Smooth muscle cell (in vitro differentiated cells): ENCODE results near the gene AK2. TPM values are rescaled to one million over a fixed set of nuclear protein-coding genes. Genes with fewer than 3 reads are reported as not detected.

Experiments
- DNase-seq: peaks from one replicate; lab custom pipeline; 2025; ENCODE audit not compliant: unreplicated experiment; lab: John Stamatoyannopoulos, UW
- H2AFZ ChIP-seq: fragments of 200-600 bp; sonication (generic); 2 replicates; pipeline ENCODE4 v1.6.0; 2016; ENCODE audit warnings: antibody characterized with exemption, low read depth, mild to moderate bottlenecking
- H3F3A ChIP-seq: fragments of 200-600 bp; sonication (generic); 2 replicates; pipeline ENCODE4 v1.6.0; 2017; ENCODE audit warnings: antibody characterized with exemption, low read depth
- H3K27ac ChIP-seq: fragments of 200-600 bp; sonication (generic); 2 replicates; pipeline ENCODE4 v1.5.1; 2016; ENCODE audit warnings: low read depth, mild to moderate bottlenecking
- H3K27me3 ChIP-seq: fragments of 200-600 bp; sonication (generic); 2 replicates; pipeline ENCODE4 v1.6.1; 2016; ENCODE audit warnings: low read depth, mild to moderate bottlenecking
- H3K36me3 ChIP-seq: fragments of 200-600 bp; sonication (generic); 2 replicates; pipeline ENCODE4 v1.5.1; 2016; ENCODE audit warnings: low read depth
- H3K4me1 ChIP-seq: fragments of 200-600 bp; sonication (generic); 2 replicates; pipeline ENCODE4 v1.5.1; 2016; ENCODE audit warnings: low read depth
- H3K4me2 ChIP-seq: fragments of 200-600 bp; sonication (generic); 2 replicates; pipeline ENCODE4 v1.6.0; 2016; ENCODE audit warnings: mild to moderate bottlenecking
- H3K4me3 ChIP-seq: fragments of 200-600 bp; sonication (generic); 2 replicates; pipeline ENCODE4 v1.5.1; 2016; ENCODE audit warnings: mild to moderate bottlenecking
- H3K79me2 ChIP-seq: fragments of 200-600 bp; sonication (generic); 2 replicates; pipeline ENCODE4 v1.6.0; 2016; ENCODE audit warnings: low read depth, mild to moderate bottlenecking
- H3K9ac ChIP-seq: fragments of 200-600 bp; sonication (generic); 2 replicates; pipeline ENCODE4 v1.6.0; 2016; ENCODE audit warnings: low read depth
- H3K9me3 ChIP-seq: fragments of 200-600 bp; sonication (generic); replicated peaks from 2 replicates; pipeline ENCODE4 v1.5.1; 2016; ENCODE audit warnings: low read depth
- H4K20me1 ChIP-seq: fragments of 200-600 bp; sonication (generic); 2 replicates; pipeline ENCODE4 v1.6.0; 2016; ENCODE audit warnings: low read depth
- CTCF ChIP-seq: fragments of 200-600 bp; sonication (generic); IDR thresholded peaks from 2 replicates; pipeline ENCODE4 v1.5.1; 2017; ENCODE audit warnings: borderline replicate concordance, mild to moderate bottlenecking, antibody characterized with exemption; ENCODE audit not compliant: insufficient read depth, poor library complexity, severe bottlenecking
- WGBS: methylation state at CpG from one replicate; pipeline ENCODE4 v1.1.7; 2016; ENCODE audit warnings: low lambda C conversion rate; 5-methylcytosine and 5-hydroxymethylcytosine counted together
- polyA plus RNA-seq: library from polyadenylated mRNA; unstranded; fragments of >200 nt; fragmentation: Nextera tagmentation; extraction: Ambion mirVana; gene quantifications from 2 replicates; pipeline ENCODE4 v1.2.1, GENCODE V29; 2016
- total RNA-seq: library from RNA; depleted of rRNA; stranded (reverse); fragments of >200 nt; gene quantifications from 2 replicates; pipeline ENCODE4 v1.2.3, GENCODE V29; 2014

Gene AK2
- total and polyA plus RNA-seq, 2 experiments from 2014 or later, result 89.8 to 121 TPM

GRCh38 chr1:33021567-33022431 lies 14.9 kb downstream of the AK2 start:
- Histone ChIP-seq H3K9me3 (no peaks in the 10 kb centered on the region), H3K9ac (no peak overlapping the region), H3K4me1 (no peaks in the 10 kb centered on the region), H3K27ac (no peak overlapping the region), H3K36me3 (peaks cover 32% of the 10 kb centered on the region), H4K20me1 (peaks cover 45% of the 10 kb centered on the region), H2AFZ (no peak overlapping the region), H3K79me2 (peaks cover 17% of the 10 kb centered on the region), H3K27me3 (no peaks in the 10 kb centered on the region), H3K4me2 (no peak overlapping the region), H3K4me3 (no peak overlapping the region), H3F3A (no peaks in the 10 kb centered on the region)
- no peak for DNase-seq
- 94% methylated on average over 4 of the region's 4 CpGs for WGBS
- no peak for TF ChIP-seq CTCF

- DNase-seq, result no peak
- WGBS, result 98% methylated on average over 3 of the region's 3 CpGs
- Histone ChIP-seq H3K9ac (no peak overlapping the region), H3K4me2 (no peak overlapping the region), H3K27me3 (no peaks in the 10 kb centered on the region), H4K20me1 (peaks cover 14% of the 10 kb centered on the region), H3K36me3 (peaks cover 25% of the 10 kb centered on the region), H3F3A (no peaks in the 10 kb centered on the region), H3K4me1 (no peaks in the 10 kb centered on the region), H3K27ac (no peak overlapping the region), H3K4me3 (no peak overlapping the region), H2AFZ (no peak overlapping the region), H3K79me2 (no peaks in the 10 kb centered on the region), H3K9me3 (no peaks in the 10 kb centered on the region)
- TF ChIP-seq CTCF, result no peak
Measured at GRCh38 chr1:33018112-33018511, 18.6 kb downstream of the AK2 start.

- 98% methylated on average over 2 of the region's 2 CpGs for WGBS
- no peaks in the 10 kb centered on the region for H3K4me1 ChIP-seq
- no peak overlapping the region for H3K4me2 ChIP-seq
- no peak for TF ChIP-seq CTCF
- H3K9me3 ChIP-seq, result no peaks in the 10 kb centered on the region
- H3K36me3 ChIP-seq, result peaks cover 25% of the 10 kb centered on the region
- no peaks in the 10 kb centered on the region for H3K27me3 ChIP-seq
- H3K9ac ChIP-seq, result no peak overlapping the region
- peaks cover 4% of the 10 kb centered on the region for H3F3A ChIP-seq
- peaks cover 6% of the 10 kb centered on the region for H4K20me1 ChIP-seq
- H3K79me2 ChIP-seq, result no peaks in the 10 kb centered on the region
- H3K27ac ChIP-seq, result no peak overlapping the region
- no peak overlapping the region for H2AFZ ChIP-seq
- no peak for DNase-seq
- no peak overlapping the region for H3K4me3 ChIP-seq
Measured at GRCh38 chr1:33017175-33017574, 19.5 kb downstream of the AK2 start.

- Histone ChIP-seq H3K36me3 (peaks cover 11% of the 10 kb centered on the region), H3K9ac (no peak overlapping the region), H2AFZ (no peak overlapping the region), H3K27me3 (no peaks in the 10 kb centered on the region), H3K4me1 (peaks cover 5% of the 10 kb centered on the region), H3K79me2 (no peaks in the 10 kb centered on the region), H4K20me1 (no peaks in the 10 kb centered on the region), H3K27ac (no peak overlapping the region), H3K9me3 (no peaks in the 10 kb centered on the region), H3K4me3 (no peak overlapping the region), H3F3A (peaks cover 4% of the 10 kb centered on the region), H3K4me2 (no peak overlapping the region)
- 100% methylated on average over 2 of the region's 2 CpGs for WGBS
- TF ChIP-seq CTCF, result no peak
- no peak for DNase-seq
Measured at GRCh38 chr1:33015216-33015615, 21.5 kb downstream of the AK2 start.
